GM18858 (cell line): ENCODE data around the gene P3H1.
"Not testable (repeated sequence)": the region's sequence is repeated elsewhere in the genome, so short reads cannot be mapped to it uniquely, and the experiment has no call there.

Experiments
- ATAC-seq: cut with Tn5 transposase; IDR thresholded peaks from one replicate; pipeline ENCODE4 v1.9.1; 2021; ENCODE audit not compliant: unreplicated experiment

P3H1 gene, protein sequence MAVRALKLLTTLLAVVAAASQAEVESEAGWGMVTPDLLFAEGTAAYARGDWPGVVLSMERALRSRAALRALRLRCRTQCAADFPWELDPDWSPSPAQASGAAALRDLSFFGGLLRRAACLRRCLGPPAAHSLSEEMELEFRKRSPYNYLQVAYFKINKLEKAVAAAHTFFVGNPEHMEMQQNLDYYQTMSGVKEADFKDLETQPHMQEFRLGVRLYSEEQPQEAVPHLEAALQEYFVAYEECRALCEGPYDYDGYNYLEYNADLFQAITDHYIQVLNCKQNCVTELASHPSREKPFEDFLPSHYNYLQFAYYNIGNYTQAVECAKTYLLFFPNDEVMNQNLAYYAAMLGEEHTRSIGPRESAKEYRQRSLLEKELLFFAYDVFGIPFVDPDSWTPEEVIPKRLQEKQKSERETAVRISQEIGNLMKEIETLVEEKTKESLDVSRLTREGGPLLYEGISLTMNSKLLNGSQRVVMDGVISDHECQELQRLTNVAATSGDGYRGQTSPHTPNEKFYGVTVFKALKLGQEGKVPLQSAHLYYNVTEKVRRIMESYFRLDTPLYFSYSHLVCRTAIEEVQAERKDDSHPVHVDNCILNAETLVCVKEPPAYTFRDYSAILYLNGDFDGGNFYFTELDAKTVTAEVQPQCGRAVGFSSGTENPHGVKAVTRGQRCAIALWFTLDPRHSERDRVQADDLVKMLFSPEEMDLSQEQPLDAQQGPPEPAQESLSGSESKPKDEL

DNA sequence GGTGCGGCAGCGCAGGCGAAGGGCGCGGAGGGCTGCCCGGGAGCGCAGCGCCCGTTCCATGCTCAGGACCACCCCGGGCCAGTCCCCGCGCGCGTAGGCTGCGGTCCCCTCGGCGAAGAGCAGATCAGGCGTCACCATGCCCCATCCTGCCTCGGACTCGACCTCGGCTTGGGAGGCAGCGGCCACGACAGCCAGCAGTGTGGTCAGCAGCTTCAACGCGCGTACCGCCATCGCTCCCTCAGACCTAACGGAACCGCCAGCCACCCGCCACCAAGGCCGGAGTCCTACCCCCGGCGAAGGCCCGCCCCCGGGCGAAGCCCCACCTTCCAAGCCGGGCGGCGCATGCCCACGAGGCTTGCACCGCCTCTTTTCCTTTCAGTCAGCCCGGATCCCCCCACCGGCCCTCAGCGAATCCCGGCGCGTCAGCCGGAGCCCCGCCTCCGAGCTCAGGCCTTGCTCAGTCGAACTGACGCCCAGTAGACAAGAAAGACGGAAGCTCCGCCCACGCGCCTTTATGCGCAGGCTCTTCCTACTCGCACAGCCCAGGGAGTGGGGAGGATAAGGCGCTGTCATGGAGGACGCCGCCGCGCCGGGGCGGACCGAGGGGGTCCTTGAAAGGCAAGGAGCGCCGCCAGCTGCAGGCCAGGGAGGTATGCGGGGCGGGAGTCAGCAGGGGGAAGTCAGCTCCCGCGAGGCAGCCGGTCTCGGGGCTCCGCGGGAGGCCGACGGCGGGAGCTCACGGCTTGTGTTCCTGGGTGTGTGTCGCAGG lies at the start of gene P3H1, which contains the start of gene C1orf50:
Gene P3H1, minus strand, starts transcription at position 288 of the 769 bp plus-strand sequence. Its CDS starts 57 bp downstream, at position 231.
Gene C1orf50, plus strand, starts transcription at position 509 of the 769 bp plus-strand sequence. Its CDS starts 63 bp downstream, at position 572.
- ATAC-seq = peak; percentile 87

DNA sequence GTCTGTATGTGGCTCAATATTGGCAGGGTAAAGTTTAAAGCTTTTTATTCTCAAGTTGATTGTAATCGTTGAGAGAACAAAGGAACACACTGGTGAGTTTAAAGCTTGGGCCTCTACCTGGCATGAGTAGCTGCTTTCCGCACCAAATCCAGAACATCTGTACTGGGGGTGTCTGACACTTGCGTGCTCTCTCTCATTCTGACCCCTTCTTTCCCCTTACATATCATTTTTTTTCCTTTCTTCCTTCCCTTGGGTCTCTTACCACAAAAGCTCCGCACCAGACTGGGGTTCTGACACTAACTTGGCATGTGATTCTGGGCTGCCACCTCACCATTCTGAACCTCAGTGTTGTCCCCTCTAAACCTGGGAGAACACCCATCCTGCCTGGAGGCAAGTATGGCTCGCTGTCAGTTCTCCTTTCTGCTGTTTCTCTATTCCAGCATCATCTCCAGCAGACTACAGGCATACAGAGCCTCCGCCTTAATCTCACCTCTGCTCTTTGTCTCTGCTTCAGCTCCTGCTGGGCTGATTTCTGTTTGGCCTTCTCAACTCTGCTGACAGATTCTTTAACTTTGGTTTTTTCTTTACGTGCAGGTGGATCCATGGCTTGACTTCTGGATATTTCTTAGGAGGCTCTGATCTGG lies 49.2 kb upstream of the P3H1 start:
- no peak for ATAC-seq

DNA sequence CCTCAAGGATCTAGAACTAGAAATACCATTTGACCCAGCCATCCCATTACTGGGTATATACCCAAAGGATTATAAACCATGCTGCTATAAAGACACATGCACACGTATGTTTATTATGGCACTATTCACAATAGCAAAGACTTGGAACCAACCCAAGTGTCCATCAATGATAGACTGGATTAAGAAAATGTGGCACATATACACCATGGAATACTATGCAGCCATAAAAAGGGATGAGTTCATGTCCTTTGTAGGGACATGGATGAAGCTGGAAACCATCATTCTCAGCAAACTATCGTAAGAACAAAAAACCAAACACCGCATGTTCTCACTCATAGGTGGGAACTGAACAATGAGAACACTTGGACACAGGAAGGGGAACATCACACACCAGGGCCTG lies 48.0 kb upstream of the P3H1 start:
- not testable (repeated sequence) for ATAC-seq

DNA sequence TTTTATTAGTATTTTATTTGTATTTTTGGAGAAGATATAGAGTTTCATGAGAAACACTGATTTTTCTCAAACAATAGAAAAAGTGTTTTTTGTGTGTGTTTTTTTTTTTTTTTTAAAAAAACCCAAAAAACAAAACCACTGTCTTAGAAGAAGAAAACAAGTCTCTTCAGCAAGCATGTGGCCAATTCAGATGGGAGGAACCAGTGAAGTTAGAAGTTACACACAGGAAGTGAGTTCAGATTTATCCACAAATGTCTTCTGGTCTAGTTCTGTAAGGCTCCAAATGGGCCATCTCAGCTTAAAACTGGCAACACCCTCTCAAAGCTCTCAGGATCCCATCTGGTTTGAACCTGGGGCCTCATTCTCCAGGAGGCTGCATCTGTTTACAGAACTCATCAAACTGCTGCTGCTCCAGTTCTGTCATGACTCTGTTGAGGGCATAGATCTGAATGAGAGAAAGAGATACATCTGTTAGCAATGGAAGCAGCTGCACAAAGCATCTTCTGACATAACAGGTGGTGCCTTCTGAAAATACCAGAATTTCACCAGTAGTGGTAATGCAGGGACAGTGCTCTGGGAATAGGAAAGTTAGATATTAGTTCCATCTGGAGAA lies 40.3 kb upstream of the P3H1 start:
- no peak for ATAC-seq

DNA sequence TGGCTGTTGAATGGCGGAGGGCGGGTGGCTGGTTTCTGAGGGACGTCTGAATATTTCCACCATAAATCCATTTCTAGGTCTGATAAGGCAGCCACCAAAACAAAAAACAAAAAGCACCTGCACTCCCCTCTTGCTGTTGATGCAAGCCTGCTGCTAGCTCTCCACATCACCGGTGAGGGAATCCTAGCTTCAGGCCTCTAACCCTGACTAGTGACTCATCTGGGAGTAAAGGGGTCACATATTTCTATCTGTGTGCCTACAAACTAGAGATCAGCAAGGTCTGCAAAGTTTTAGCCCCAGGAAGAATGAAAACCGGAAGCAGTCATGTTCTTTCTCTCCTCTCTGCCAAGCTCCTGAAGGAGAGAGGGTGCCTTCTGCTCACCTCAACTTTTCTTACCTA lies 39.8 kb upstream of the P3H1 start:
- ATAC-seq = no peak

DNA sequence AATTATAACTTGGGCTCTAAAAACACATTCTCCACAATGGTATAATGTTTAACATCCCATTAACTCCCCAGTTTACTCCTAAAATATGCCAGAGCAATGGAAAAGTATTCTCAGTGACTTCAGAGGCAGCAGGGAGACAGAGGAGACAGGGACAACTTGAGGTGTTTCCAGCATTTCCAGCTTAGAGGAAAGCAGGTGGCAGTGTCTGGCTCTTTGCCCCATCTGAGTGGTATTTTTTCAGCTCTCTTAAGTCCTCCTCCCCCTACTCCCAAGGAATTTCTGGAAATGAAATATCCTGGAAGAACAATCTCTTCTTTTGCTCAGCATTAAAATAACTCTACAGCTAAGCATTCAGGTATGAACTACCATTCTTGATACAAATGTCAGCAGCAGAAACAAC lies 39.3 kb upstream of the P3H1 start:
- no peak for ATAC-seq

DNA sequence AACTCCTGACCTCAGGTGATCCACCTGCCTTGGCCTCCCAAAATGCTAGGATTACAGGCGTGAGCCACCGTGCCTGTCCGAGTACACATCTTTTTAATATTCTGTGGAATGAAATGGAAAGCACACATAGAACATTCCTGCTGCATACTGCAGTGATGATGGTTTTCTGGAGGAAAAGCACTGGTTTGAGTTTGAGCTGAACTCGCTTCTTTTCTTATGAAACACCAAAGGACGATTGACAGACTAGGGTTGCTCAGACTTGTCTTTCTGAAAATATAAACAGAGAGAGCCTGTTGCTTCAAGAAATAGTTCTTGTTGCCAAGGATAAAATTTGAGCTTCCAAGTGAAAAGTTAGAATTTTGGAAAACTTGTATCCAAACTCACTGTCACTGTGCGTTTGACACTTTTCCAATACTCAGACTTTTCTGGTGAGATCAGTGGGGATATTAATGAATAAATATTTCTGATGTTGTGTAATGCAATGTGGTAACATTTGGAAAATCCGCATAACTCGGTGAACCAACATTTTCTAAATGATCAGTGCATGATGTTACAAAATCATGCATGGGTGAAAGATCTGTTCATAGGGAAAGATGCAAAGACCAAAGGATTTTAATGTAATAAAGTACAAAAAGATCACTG lies 35.1 kb upstream of the P3H1 start:
- ATAC-seq = no peak

DNA sequence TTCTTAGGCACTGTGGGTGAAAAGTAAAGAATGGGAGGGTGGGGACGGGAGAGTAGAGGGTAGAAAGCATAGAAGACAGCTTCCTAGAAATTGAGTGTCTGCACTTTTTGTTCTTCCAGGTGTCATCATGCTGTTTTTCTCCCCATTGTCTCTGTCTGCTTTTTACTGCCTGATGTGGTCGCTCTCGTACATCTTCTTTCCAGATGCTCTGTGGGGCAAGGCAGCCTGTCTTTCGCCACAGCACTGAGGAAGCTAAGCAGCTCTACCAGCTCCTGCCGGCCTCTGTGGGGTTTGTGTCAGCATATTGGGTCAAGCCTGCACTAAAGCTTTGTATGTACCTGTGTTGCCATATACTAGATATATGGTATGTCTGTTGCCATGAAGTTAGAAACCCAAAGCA lies 31.2 kb upstream of the P3H1 start:
- no peak for ATAC-seq

DNA sequence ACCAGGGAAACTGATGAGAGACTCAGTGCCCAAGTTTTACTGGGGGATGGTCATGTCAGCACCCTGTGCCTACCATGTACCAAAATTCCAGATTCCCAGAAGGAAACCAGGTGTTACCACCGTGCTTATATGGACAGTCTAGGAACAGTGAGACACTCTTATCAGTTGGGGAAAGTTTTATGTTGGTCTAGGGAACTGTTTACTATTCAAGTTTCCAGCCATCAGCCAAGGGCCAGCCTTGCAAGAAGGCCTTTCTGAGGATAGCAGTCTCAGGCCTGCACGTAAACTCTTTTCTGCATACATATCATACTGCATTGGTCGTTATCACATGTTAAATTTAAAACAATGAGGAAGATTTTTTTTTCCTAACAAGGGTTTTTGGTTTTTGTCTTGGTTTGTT lies 30.6 kb upstream of the P3H1 start:
- ATAC-seq = no peak

DNA sequence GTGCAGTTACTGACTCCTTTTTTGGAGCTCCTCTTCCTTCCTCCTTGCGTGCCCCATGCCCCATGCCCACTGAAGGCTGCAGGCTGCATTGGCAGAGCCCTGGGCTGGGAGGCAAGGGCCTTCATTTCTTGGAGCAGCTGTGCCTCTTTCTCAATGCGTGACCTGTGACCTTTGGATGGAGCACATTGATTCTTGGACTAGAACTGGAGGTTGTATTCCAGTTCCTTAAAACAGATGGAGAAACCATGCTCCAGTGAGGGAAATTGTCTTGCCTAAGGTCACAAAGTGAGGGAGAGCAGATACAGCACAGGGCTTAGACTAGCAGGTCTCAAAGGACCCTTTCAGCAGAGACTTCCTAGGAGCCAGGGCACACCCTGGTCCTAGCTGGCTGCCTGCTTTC lies 27.0 kb upstream of the P3H1 start:
- no peak for ATAC-seq

DNA sequence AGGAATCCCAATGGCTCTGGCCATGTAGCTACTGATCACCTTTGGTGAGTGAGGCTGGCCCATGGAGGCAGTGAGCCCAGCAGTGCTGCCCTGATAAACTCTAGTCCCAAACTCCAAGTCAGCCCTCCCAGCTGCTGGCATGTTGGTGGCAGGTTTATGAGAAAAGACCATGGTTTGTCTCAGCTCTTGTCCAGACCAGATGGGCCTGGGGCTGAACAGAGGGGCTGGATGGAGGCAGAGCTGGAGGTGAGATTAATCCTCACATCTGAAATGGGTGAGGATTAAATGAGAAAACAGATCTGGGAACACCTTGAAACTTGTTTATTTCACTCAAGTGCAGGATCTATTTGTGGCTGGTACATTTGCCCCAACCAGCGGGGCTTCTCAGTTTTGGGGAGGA lies 21.2 kb upstream of the P3H1 start:
- no peak for ATAC-seq

DNA sequence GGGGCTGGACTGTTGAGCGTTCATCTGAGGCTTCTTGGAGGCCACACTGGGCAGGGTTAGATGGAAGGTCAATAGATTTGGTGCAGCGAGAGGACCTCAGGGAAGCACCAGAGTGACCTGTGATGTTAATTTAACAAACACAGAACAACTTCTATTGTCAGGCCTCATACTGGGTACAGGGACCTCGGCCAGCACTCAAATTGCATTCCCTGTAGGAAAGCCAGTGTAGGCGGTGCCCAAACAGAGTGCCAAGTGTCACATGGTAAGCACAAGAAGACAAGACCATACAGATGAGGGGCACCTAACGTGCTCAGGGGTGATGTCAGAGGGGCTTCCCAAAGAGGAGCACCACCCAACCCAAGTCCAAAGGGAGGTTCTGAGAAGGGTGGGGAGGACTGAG lies 19.3 kb upstream of the P3H1 start:
- ATAC-seq = no peak

DNA sequence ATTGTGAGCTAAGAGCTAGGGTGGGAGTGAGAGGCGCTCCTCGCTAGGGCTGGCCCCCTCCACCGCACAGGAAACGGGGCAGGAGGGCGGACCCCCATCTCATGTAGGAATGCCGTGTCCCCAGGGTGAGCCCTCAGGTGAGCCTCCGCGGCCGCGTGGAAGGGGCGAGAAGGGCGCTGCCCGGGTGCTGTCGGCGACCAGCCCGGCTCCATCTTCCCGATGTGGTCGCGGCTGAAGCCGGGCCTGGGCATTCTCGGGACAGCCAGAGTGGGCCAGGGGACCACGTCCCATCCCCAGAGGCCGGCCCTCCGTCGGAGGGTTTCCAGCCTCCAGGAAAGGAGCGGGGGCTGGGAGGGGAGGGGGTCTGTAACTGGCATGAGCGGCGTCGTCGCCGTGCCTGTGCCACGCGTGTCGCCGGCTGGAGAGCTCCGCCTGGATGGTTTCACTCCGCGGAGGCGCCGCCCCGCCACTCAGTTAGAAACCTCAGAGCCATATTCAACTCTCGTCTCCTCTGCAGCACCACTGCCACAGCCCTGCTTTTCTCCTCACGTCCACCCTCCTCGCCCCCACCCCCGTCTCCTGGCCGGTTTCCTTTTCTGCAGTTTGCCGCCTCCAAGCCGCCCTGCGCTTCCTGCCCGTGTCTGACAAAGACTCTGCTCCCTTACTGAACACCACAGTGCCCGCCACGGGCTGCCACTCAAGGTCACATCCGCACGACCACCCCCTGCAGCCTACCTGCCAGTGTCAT lies 18.3 kb upstream of the P3H1 start, which contains the start of gene TMEM269:
Gene TMEM269, plus strand, starts transcription at position 46 of the 748 bp plus-strand sequence. CDS start 4,903 bp downstream, outside the sequence.
- no peak for ATAC-seq

DNA sequence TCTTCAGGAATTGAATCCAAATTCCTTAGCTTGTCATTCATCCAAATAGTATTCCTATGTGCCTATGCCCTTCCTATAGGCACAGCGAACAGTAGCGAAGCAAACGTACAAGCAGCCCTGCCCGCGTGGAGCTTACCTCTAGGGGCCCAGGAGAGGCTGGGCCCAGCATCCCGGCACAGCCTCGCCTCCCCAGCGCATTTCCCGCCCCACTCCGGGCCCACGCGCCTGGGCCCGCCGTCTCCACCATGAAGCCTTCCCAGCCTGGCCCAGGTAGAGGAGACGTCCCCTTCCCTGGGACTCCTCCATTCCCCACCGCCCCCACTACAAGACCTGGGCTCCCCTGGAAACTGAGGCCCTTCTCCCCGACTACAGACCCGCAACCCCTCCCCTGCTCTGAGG lies 17.7 kb upstream of the P3H1 start:
- no peak for ATAC-seq

DNA sequence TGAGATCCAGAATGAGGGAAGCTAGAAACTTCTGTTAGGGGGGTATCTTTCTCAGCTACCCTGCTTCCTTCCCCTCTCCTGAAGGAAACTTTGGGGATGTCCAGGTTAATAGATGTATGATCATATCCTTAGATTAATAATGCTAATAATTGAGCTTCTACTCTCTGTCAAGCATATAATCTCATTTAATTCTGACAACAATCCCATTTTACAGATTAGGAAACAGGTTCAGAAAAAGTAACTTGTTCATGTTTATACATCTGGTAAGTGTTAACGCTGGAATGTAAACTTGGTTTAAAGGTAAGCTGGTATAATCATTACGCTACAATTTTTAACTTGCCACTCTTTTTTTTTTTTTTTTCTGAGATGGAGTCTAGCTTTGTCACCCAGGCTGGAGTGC lies 16.3 kb upstream of the P3H1 start:
- no peak for ATAC-seq

DNA sequence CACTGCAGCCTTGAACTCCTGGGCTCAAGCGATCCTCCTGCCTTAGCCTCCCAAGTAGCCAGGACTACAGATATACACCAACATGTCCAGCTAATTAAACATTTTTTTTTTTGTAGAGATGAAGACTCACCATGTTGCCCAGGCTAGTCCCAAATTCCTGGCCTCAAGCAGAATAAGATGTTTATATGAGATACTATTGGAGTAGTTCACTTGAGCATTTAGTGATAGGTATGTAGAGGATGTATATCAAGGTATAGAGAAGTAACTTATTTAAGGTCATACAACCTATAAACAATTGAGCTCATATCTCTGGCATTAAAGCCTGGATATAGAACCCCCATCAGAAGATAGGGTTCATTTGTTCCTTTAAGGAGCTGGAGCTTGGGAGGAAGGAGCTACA lies 13.3 kb upstream of the P3H1 start:
- no peak for ATAC-seq

DNA sequence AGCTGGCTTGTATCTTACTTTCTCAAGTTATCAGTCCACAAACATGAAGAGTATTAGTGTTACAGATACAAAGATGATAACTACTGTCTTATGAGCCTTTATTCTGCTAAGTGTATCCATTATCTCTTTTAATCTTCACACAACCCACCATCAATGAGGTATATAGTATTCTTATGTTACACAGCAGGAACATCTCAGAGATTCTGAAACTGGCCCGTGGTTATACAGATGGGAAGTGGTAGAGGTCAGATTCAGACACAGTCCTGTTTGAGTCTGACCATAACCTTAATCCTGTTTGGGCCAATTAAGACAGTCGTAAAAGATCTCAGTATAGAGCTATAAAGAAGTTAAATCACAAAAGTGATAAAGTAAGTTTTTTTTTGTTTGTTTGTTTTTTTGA lies 12.9 kb upstream of the P3H1 start:
- ATAC-seq = no peak

DNA sequence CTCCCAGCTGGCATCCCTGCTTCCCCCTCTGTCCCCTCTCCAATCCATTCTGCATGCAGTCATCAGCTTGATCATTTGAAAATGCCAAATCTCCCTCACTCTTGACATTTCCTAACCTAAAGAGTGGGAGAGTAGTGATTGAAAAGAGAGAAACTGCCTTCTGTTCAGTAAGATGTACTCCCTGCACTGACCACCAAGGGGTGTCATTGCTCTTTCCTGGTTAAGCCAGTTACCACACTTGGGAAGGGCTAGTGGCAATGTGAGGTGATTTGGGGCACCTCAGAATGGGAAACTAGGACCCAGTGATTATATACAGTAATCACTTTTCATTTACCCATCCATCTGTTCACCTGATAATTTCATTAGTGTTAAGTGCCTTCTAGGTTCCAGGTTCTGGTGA lies 11.0 kb upstream of the P3H1 start:
- no peak for ATAC-seq

DNA sequence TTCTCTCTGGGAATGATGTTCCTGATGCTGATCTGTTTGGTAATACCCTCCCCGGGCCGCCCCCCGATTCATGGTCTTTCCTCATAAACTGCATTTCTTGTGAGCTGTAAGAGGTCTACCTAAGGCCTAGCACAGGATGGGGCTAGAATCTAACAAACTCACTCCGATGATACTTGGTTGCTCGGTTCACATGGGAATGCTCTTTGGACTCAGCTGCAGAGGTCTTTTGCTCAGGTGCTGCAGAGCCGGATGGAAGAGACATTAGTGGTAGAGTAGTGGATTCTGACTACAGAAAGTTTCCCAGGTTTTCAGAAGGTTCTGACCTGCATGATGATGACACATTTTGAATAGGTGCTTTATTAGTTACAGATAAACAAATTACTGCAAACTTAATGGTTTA lies 9.7 kb upstream of the P3H1 start:
- no peak for ATAC-seq
